ENCODE data around the gene TATDN3.
A peak's percentile ranks its signal among the peaks of the same experiment; 100 is the strongest.
"Not testable (repeated sequence)": the region's sequence is repeated elsewhere in the genome, so short reads cannot be mapped to it uniquely, and the experiment has no call there.

The TATDN3 gene

DNA sequence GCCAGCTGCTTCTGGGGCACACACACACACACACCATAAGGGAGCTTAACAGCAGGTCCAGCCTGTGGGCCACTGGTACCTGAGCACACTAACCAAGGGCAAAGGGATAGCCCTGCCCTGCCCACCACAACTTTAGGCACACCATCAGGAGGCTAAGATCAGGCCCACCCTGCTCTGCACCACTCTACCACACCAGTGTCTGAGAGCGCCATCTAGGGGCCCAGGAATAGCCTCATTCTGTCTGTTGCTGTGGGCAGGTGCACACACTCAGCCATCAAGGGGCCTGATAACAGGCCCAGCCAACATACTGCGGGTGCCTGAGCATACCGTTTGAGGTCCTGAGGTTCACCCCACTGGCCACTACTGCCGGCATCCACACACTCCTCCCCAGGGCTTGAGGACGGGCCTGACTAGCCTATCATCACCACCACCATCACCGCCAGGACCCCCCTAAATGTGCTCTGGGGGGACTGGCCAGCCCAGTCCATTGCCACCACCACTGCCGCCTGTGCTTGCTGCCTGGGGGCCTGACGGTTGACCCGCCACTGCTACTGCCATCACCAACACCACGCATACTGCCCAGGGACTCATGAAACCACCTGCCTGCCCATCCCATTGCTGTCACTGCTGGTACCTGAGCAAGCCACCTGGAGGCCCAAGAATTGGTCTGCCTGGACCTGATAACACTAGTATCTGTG is 31.4 kb upstream of the TATDN3 start:
- TF ChIP-seq, protein P1, sequence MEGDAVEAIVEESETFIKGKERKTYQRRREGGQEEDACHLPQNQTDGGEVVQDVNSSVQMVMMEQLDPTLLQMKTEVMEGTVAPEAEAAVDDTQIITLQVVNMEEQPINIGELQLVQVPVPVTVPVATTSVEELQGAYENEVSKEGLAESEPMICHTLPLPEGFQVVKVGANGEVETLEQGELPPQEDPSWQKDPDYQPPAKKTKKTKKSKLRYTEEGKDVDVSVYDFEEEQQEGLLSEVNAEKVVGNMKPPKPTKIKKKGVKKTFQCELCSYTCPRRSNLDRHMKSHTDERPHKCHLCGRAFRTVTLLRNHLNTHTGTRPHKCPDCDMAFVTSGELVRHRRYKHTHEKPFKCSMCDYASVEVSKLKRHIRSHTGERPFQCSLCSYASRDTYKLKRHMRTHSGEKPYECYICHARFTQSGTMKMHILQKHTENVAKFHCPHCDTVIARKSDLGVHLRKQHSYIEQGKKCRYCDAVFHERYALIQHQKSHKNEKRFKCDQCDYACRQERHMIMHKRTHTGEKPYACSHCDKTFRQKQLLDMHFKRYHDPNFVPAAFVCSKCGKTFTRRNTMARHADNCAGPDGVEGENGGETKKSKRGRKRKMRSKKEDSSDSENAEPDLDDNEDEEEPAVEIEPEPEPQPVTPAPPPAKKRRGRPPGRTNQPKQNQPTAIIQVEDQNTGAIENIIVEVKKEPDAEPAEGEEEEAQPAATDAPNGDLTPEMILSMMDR (IDR thresholded peaks at IDR 0.05; ENCODE audit: extremely low read depth, insufficient read depth, missing control alignments) = peak; percentile 80
- in situ Hi-C loops (cut with MboI; ENCODE audit: low pct_unique_long_range_greater_than_20kb, low sequenced_read_pairs, unreplicated experiment) = loop anchor here (10.0 to 25.0 kb wide), 2 partner anchors 98 to 285 kb away; no protein-coding TSS in a partner anchor
- DNase-seq (ENCODE audit: low spot score) = peak; percentile 39

DNA sequence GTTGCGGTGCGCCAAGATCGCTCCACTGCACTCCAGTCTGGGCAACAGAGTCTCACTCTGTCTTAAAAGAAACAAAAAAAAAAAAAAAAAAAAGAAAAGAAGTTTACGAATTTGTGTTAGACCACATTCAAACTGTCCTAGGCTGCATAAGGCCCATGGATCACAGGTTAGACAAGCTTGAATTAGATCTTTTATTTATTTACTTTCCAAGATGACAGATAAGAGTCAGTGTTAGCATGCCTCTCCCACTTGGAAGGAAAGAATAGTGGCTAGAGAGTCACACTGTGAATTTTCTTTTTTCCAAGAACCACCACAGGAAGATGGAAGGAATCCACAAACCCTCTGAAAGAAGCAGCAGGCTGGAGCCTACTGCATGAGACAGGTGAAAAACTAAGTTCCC is 29.5 kb upstream of the TATDN3 start:
- no peak for DNase-seq (ENCODE audit: low spot score)
- TF ChIP-seq, protein P1 (IDR thresholded peaks at IDR 0.05; ENCODE audit: extremely low read depth, insufficient read depth, missing control alignments) = no peak
- in situ Hi-C loops (cut with MboI; ENCODE audit: low pct_unique_long_range_greater_than_20kb, low sequenced_read_pairs, unreplicated experiment) = loop anchor here (10.0 to 25.0 kb wide), 2 partner anchors 100 to 287 kb away; no protein-coding TSS in a partner anchor

DNA sequence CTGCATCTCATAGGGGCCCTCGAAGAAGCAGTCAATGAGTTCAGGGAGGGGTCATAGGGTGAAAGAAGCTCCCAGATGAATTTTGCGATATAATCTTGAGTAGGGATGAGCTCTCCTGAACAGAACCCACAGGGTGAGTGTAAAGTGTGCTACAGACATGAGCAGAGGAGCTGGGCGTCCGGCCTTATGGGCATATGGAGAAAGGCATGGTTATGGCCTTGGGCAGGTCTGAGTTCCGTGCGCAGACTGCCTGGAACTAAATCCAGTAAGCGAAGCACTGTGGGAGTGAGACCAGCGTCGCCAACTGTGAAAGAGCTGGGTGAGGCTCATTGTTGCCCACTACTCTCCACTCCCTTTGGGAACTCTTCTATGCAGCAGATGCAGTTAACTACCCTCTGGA is 28.9 kb upstream of the TATDN3 start:
- DNase-seq (ENCODE audit: low spot score) = no peak
- in situ Hi-C loops (cut with MboI; ENCODE audit: low pct_unique_long_range_greater_than_20kb, low sequenced_read_pairs, unreplicated experiment) = loop anchor here (10.0 to 25.0 kb wide), 2 partner anchors 101 to 288 kb away; no protein-coding TSS in a partner anchor
- TF ChIP-seq, protein P1 (IDR thresholded peaks at IDR 0.05; ENCODE audit: extremely low read depth, insufficient read depth, missing control alignments) = no peak

DNA sequence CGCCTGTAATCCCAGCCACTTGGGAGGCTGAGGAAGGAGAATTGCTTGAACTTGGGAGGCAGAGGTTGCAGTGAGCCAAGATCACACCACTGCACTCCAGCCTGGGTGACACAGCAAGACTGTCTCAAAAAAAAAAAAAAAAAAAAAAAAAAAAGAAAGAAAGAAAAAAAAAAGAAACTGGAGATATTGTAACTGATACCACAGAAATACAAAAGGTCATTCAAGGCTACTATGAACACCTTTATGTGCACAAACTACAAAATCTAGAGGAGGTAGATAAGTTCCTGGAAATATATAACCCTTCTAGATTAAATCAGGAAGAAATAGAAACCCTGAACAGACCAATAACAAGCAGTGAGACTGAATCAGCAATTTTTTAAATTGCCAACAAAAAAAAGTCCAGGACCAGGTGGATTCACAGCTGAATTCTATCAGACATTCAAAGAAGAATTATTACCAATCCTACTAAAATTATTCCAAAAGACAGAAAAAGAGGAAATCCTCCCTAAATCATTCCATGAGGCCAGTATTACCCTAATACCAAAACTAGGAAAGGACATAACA is 26.9 kb upstream of the TATDN3 start:
- DNase-seq (ENCODE audit: low spot score) = not testable (repeated sequence)
- in situ Hi-C loops (cut with MboI; ENCODE audit: low pct_unique_long_range_greater_than_20kb, low sequenced_read_pairs, unreplicated experiment) = loop anchor here (10.0 to 25.0 kb wide), 2 partner anchors 102 to 290 kb away; no protein-coding TSS in a partner anchor

DNA sequence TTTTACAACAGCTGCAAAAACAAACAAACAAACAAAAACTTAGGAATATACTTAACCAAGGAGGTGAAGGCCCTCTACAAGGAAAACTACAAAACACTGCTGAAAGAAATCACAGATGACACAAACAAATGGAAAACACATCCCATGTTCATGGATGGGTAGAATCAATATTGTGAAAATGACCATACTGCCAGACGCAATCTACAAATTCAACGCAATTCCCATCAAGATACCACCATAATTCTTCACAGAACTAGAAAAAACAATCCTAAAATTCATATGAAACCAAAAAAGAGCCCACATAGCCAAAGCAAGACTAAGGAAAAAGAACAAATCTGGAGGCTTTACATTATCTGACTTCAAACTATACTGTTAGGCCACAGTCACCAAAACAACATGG is 24.9 kb upstream of the TATDN3 start:
- not testable (repeated sequence) for DNase-seq (ENCODE audit: low spot score)
- in situ Hi-C loops (cut with MboI; ENCODE audit: low pct_unique_long_range_greater_than_20kb, low sequenced_read_pairs, unreplicated experiment) = loop anchor here (10.0 to 25.0 kb wide), 2 partner anchors 105 to 292 kb away; no protein-coding TSS in a partner anchor

DNA sequence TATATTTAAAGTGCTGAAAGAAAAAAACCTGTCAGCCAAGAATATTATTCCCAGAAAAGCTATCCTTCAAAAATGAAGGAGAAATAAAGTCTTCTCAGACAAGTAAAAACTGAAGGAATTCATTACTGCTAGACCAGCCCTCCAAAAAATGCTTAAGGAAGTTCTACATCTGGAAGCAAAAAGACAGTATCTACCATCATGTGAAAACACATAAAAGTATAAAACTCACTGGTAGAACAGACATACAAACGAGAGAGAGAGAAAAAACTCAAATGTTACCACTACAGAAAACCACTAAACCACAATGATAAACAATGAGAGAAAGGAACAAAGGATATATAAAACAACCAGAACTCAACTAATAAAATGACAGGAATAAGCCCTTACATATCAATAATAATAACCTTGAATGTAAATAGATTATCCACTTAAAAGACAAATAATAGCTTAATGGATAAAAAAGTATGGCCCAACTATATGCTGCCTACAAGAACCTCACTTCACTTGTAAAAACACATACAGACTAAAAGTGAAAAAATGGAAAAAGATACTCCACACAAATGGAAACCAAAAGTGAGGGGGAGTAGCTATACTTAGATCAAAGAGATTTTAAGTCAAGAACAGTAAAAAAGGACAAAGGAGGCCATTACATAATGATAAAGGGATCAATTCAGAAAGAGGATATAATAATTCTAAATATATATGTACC is 22.1 kb upstream of the TATDN3 start:
- DNase-seq (ENCODE audit: low spot score) = no peak
- in situ Hi-C loops (cut with MboI; ENCODE audit: low pct_unique_long_range_greater_than_20kb, low sequenced_read_pairs, unreplicated experiment) = loop anchor here (10.0 to 25.0 kb wide), 2 partner anchors 107 to 295 kb away; no protein-coding TSS in a partner anchor
- TF ChIP-seq, protein P1 (IDR thresholded peaks at IDR 0.05; ENCODE audit: extremely low read depth, insufficient read depth, missing control alignments) = no peak

DNA sequence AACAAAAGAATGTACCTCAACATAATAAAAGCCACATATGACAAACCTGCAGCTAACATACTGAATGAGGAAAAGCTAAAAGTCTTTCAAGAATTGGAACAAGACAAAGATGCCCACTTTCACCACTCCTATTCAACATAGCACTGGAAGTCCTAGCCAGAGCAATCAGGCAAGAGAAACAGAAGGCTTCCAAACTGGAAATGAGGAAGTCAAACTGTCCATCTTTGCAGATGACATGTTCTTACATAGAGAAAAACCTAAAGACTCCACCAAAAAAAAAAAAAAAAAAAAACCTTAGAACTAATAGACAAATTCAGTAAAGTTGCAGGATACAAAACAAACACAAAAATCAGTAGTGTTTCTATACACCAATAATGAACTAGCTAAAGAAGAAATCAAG is 20.4 kb upstream of the TATDN3 start:
- DNase-seq (ENCODE audit: low spot score) = no peak
- in situ Hi-C loops (cut with MboI; ENCODE audit: low pct_unique_long_range_greater_than_20kb, low sequenced_read_pairs, unreplicated experiment) = loop anchor here (25.0 kb wide), 1 partner anchor 109 kb away; no protein-coding TSS in a partner anchor
- TF ChIP-seq, protein P1 (IDR thresholded peaks at IDR 0.05; ENCODE audit: extremely low read depth, insufficient read depth, missing control alignments) = no peak

All from GM13977 (cell line).